ENCODE measurements around the gene CNOT6.
A peak's percentile ranks its signal among the peaks of the same experiment; 100 is the strongest.

CNOT6 gene

GRCh38 chr5:180540050-180540694, 46.0 kb downstream of the CNOT6 start:
- CTCF ChIA-PET = no interaction called here
- POLR2A ChIA-PET = no interaction called here
- TF ChIP-seq, protein P1, sequence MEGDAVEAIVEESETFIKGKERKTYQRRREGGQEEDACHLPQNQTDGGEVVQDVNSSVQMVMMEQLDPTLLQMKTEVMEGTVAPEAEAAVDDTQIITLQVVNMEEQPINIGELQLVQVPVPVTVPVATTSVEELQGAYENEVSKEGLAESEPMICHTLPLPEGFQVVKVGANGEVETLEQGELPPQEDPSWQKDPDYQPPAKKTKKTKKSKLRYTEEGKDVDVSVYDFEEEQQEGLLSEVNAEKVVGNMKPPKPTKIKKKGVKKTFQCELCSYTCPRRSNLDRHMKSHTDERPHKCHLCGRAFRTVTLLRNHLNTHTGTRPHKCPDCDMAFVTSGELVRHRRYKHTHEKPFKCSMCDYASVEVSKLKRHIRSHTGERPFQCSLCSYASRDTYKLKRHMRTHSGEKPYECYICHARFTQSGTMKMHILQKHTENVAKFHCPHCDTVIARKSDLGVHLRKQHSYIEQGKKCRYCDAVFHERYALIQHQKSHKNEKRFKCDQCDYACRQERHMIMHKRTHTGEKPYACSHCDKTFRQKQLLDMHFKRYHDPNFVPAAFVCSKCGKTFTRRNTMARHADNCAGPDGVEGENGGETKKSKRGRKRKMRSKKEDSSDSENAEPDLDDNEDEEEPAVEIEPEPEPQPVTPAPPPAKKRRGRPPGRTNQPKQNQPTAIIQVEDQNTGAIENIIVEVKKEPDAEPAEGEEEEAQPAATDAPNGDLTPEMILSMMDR (IDR thresholded peaks at IDR 0.05; ENCODE audit: control extremely low read depth, extremely low read depth, low read depth, missing control alignments) = no peak
- DNase-seq (ENCODE audit: extremely low spot score) = peak; percentile 39

- CTCF ChIA-PET = interaction anchor here (1.1 kb wide), 1 partner anchor 8 kb away, joined by 3 read pairs; no protein-coding TSS in a partner anchor
- no peak for DNase-seq (ENCODE audit: extremely low spot score)
- TF ChIP-seq, protein P1 (IDR thresholded peaks at IDR 0.05; ENCODE audit: control extremely low read depth, extremely low read depth, low read depth, missing control alignments) = no peak
- POLR2A ChIA-PET = no interaction called here
These were observed 47.5 kb downstream of the CNOT6 start for GRCh38 chr5:180541710-180542109.

GRCh38 chr5:180545248-180545647, 51.1 kb downstream of the CNOT6 start:
- ChIA-PET POLR2A (no interaction called here), CTCF (interaction anchor here (0.8 to 2.4 kb wide), 2 partner anchors 9 to 12 kb away, joined by 3 to 9 read pairs; no protein-coding TSS in a partner anchor)
- DNase-seq (ENCODE audit: extremely low spot score) = no peak
- TF ChIP-seq, protein P1 (IDR thresholded peaks at IDR 0.05; ENCODE audit: control extremely low read depth, extremely low read depth, low read depth, missing control alignments) = no peak

- TF ChIP-seq, protein P1 (IDR thresholded peaks at IDR 0.05; ENCODE audit: control extremely low read depth, extremely low read depth, low read depth, missing control alignments) = no peak
- CTCF ChIA-PET = no interaction called here
- DNase-seq (ENCODE audit: extremely low spot score) = no peak
- POLR2A ChIA-PET = no interaction called here
These were observed 54.4 kb downstream of the CNOT6 start for GRCh38 chr5:180548563-180548962.

GRCh38 chr5:180553530-180553929, 59.4 kb downstream of the CNOT6 start:
- ChIA-PET POLR2A (no interaction called here), CTCF (interaction anchor here (1.0 to 2.7 kb wide), 4 partner anchors 9 to 82 kb away, joined by 3 to 9 read pairs (median 4); no protein-coding TSS in a partner anchor)
- no peak for DNase-seq (ENCODE audit: extremely low spot score)
- TF ChIP-seq, protein P1 (IDR thresholded peaks at IDR 0.05; ENCODE audit: control extremely low read depth, extremely low read depth, low read depth, missing control alignments) = no peak

DNA sequence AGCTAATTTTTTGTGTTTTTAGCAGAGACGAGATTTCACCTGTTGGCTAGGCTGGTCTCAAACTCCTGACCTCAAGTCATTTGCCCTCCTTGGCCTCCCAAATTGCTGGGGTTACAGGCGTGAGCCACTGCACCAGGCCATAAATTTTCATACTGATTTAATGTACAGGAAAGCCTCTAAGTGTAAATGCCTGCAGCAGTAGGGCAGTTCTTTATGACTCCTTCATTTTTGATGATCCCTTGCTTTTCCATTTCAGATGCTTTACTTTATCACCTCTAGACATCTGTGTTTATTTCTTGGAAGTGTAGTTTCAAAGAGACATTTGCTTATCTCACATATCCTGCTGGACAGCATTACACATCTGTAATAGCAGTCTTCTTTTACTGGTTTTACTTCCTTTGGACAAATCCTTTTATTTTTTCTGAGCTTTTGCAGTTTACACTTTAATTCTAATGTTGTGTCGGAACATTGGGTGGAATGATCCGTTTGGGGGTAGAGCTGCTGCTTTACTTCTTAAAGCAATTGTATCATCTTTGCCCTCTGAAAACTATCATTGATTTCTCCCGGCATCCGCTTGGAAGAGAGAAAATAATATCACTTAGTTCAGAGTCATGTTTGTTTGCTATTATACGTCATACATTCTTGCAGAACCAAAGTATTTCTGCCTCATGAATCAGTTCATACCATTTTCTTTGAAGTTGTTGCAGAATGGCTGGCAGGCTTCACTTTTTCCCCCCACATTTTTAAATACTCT, 61.2 kb downstream of the CNOT6 start:
- ChIA-PET CTCF (interaction anchor here (2.7 kb wide), 1 partner anchor 11 kb away, joined by 9 read pairs; no protein-coding TSS in a partner anchor), POLR2A (no interaction called here)
- TF ChIP-seq, protein P1 (IDR thresholded peaks at IDR 0.05; ENCODE audit: control extremely low read depth, extremely low read depth, low read depth, missing control alignments) = no peak
- DNase-seq (ENCODE audit: extremely low spot score) = no peak
